NCI-H2029 treated with DMSO at 0.1 percent for 48 hours (cell line): ENCODE results near the gene KCNA10.
"Not testable (repeated sequence)": the region's sequence is repeated elsewhere in the genome, so short reads cannot be mapped to it uniquely, and the experiment has no call there.

Experiments used
- DNase-seq: peaks from one replicate; lab custom pipeline; 2025; lab: John Stamatoyannopoulos, UW

Gene KCNA10

GRCh38 chr1:110533230-110533629 lies 14.3 kb upstream of the KCNA10 start:
- DNase-seq: peak; percentile 15

- DNase-seq: no peak
These were observed 10.0 kb upstream of the KCNA10 start for GRCh38 chr1:110529011-110529410.

- DNase-seq: no peak
These were observed 7.3 kb upstream of the KCNA10 start for GRCh38 chr1:110526201-110526780.

- DNase-seq: no peak
These were observed 6.2 kb upstream of the KCNA10 start for GRCh38 chr1:110525249-110525595.

GRCh38 chr1:110524311-110525248 lies 5.6 kb upstream of the KCNA10 start:
- peak; percentile 22 for DNase-seq

- DNase-seq: no peak
These were observed 4.0 kb upstream of the KCNA10 start for GRCh38 chr1:110523011-110523410.

GRCh38 chr1:110522560-110522959 lies 3.6 kb upstream of the KCNA10 start:
- no peak for DNase-seq

GRCh38 chr1:110520827-110521226 lies 1.9 kb upstream of the KCNA10 start:
- DNase-seq: no peak

GRCh38 chr1:110515891-110516290 lies 3.1 kb downstream of the KCNA10 start:
- DNase-seq: no peak

GRCh38 chr1:110515041-110515440 lies 3.9 kb downstream of the KCNA10 start:
- no peak for DNase-seq

GRCh38 chr1:110513511-110513910 lies 5.5 kb downstream of the KCNA10 start:
- DNase-seq: no peak

- no peak for DNase-seq
These were observed 7.5 kb downstream of the KCNA10 start for GRCh38 chr1:110511436-110511835.

GRCh38 chr1:110510921-110511320 lies 8.1 kb downstream of the KCNA10 start:
- DNase-seq: not testable (repeated sequence)

GRCh38 chr1:110509655-110510054 lies 9.3 kb downstream of the KCNA10 start:
- DNase-seq: no peak

- no peak for DNase-seq
These were observed 10.7 kb downstream of the KCNA10 start for GRCh38 chr1:110508028-110508940.

- DNase-seq: no peak
These were observed 12.4 kb downstream of the KCNA10 start for GRCh38 chr1:110506541-110506940.

- DNase-seq: no peak
These were observed 13.4 kb downstream of the KCNA10 start for GRCh38 chr1:110505596-110505995.

- DNase-seq: no peak
These were observed 14.7 kb downstream of the KCNA10 start for GRCh38 chr1:110504226-110504625.

GRCh38 chr1:110503471-110503870 lies 15.5 kb downstream of the KCNA10 start:
- no peak for DNase-seq

GRCh38 chr1:110502402-110503151 lies 16.4 kb downstream of the KCNA10 start:
- no peak for DNase-seq

- DNase-seq: no peak
These were observed 17.4 kb downstream of the KCNA10 start for GRCh38 chr1:110501488-110502132.
